NOMO-1 treated with dmso at 0.1 percent for 144 hours (cell line): ENCODE results near the gene BEST1.
A peak's percentile ranks its signal among the peaks of the same experiment; 100 is the strongest.

Experiments
- DNase-seq: peaks from one replicate; lab custom pipeline; 2025; ENCODE audit not compliant: unreplicated experiment; lab: John Stamatoyannopoulos, UW

The BEST1 gene

GRCh38 chr11:61950035-61950547 is at the start of gene BEST1:
Gene BEST1, plus strand, starts transcription at chr11:61950351. Its CDS starts 1,456 bp downstream, at chr11:61951807.
- DNase-seq = no peak

GRCh38 chr11:61901397-61901796 is 48.8 kb upstream of the BEST1 start:
- DNase-seq = no peak

- DNase-seq = no peak
Observed at GRCh38 chr11:61902313-61902712, 47.8 kb upstream of the BEST1 start.

DNA sequence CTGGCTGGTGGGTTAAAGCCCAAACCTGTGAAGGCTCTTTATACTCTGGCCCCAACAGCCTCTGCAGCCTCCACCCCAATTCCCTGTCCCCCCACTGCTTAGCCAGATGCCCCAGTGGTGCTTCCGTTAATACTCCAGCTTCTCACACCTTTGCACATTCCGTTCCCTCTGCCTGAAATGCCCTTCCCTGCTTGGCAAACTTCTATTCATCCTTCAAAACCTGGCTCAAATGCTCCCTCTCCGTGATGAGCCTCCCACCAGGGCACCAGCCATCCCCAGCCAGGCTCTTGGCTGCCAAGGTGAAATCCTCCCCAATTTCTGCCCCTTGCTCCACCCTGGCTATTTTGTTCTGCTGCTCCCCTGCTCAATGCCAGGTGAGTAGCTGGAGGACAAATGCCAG is 46.3 kb upstream of the BEST1 start:
- no peak for DNase-seq

- DNase-seq = no peak
Observed at GRCh38 chr11:61904539-61905048, 45.6 kb upstream of the BEST1 start.

DNA sequence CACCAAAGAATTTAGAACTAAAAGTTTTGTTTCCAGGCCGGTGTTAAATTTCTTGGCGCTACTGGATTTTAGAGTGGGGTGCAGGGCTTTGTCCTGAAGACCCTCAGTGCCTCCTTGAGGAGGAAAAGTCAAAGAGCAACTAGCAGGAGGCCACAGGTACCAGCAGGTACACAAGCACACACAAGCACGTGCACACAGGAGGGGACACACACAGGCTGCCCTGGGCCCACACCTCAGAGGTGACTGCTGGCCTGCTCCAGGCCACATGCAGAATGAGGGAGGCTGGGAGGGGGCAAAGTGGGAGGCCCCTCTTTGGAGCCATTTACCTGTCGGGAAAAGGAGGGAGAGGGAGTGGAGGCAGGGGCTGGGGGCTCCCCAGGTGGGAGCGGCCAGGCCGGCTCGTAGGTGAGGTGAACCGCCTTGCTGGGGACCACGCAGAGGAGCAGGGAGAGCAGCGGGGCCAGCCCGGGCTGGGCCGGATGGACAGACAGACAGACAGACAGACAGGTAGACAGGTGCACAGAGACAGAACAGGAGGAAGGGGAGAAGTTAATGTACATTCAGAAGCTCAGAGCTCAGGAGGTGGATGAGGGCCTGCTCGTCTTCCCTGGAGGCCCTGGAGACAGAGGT is 45.0 kb upstream of the BEST1 start:
- no peak for DNase-seq

- no peak for DNase-seq
Observed at GRCh38 chr11:61905801-61906521, 44.2 kb upstream of the BEST1 start.

DNA sequence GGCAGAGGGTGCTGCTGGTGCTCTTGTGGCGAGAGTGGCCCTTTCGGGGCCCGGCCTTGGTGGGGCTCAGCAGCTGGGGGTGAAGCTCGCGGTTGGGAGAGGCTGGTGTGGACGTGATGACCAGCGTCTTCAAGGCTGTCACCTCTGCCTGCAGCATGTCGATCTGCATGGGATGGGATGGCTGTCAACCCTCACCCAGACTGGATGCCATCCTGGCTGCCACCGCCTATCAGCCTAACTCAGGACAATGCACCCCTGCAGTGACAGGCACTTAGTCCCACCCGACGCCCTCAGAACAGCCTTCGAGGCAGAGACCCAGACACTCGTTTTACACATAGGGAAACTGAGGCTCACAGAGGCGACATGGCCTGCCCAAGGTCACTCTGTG is 43.6 kb upstream of the BEST1 start:
- DNase-seq = no peak

- no peak for DNase-seq
Observed at GRCh38 chr11:61907282-61907681, 42.9 kb upstream of the BEST1 start.

DNA sequence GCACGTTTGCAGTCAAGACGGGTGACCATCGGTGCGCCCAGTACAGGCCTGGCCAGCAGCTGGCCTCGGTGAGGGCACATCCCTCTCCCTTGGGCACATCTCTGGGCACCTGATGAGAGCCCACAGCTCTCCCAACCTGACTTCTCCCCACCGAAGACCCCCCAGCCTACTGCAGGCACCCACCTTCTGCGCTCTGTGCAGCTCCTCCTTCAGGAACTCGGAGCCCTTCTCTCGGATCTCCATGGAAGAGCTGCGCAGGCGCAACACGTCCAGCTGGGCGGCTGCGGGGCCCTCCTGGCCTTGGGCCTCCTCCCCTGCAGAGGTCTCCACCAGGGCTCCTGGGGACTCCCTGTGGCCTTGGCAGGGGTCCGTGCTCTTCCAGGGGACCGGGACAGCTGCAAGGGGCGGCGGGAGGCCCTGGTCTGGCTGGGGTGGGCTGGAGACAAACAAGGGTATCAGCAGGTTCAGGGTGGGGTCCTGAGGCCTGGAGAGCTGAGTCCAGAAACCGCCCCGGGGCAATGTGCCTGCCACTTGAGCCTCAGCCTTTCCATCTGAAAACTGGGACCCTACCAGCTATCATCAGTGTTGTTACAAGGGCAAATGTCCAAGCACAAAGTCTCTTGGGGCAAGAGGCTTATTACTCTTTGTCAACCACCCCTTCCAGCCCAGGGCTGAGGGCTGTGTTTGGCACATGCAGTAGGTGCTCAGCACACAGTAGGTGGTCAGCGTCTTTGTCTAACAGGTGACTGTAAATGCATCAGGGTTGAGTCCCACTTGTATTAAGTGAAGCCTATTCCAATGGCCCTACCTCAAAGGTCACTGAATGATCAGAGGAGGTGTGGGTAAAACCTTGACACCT is 42.1 kb upstream of the BEST1 start:
- DNase-seq = no peak

DNA sequence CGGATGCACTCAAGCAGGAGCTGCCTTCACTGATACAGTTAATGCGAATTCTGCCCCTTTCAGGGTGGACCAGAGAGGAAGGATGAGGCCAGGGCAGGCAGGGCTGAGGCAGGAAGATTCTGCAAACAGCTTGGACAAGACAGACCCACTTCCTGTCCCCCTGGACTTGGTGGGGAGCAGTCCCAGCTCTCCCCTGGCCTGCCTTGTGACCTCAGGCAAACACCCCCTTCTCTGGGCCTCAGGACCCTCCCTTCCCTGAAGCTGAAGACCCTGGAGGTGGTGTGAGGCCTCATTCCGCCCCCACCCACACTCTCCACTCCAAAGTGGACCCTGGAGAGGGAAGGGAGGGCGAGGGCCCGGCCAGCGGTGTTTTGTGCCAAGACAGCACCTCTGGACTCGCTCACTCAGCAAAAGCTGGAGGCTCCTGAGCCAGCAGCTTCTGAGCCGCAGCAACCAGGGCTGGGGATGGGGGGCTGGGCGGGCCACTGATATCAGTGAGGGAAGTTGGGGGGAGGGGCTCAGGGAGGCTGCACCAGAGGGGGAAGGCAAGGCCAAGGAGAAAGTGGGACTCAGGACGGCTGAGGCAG is 41.3 kb upstream of the BEST1 start:
- DNase-seq = no peak

DNA sequence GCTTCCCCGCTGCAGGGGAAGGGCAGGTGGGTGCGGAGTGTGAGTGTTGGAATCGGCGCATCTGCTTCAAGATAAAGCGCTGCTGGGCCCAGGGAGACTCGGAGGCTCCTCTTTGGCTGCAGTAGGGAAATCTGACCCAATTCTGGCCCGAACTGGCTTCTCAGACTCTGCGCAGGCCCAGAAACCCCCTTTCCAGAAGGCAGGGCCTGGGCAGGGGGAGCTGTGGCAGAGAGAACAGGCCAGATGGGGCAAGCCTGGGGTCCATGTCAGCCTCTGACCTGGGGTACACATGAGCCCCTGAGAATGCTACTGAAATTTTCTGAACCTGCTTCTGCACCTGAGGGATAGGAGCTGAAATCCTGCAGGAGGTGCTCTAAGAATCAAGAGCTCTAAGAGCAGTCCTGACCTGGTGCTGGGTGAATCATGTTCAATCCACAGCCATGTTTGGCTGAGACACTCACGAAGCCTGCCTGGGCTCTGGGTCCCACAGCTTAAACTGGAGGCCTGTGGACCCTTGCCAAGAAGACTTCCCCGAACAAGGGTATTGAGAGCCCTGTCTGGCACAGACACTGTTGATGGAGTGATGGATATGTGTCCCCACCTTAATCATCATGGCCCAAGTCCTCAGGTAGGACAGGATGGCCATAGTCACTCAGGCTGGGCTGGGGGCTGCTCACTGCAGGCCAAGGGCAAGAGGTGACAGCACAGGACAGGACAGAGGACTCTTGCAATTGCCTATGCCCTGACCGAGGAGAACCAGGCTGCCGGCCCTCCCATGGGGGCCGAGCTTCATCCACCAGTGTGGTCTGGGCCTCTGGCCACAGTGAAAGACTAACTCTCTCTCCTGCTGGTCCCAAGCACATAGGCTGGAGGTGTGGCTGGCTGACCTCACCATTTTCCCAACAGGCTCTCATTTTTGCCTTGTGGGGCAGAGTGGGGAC is 39.7 kb upstream of the BEST1 start:
- DNase-seq = no peak

DNA sequence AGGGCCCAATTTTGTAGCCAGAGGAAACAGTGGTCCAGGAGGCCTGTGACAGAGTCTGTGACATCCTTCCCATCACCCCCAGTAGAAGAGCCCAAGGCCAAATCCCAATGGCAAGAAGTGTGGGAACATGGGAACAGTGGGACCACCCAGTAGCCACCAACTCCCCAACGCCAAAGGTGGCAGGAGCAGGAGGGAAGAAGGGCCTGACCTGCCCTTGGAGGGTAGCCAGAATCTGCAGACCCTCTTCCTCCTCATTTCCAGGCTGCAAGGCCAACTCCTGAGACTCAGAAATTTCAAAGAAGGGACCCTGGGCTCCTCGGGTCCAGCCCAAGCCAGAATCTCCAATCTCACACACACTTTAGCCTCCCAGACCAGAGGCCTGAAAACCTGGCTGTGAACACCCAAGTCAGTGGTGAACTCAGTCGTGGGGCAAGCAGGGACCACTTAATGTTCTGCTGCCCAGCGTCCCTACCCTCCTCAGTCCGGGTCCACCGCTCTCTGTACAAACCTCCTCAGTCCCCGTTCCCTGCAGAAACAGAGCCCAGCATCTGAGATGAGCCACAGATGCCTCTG is 38.9 kb upstream of the BEST1 start:
- DNase-seq = no peak

- no peak for DNase-seq
Observed at GRCh38 chr11:61911701-61912529, 38.2 kb upstream of the BEST1 start.

DNA sequence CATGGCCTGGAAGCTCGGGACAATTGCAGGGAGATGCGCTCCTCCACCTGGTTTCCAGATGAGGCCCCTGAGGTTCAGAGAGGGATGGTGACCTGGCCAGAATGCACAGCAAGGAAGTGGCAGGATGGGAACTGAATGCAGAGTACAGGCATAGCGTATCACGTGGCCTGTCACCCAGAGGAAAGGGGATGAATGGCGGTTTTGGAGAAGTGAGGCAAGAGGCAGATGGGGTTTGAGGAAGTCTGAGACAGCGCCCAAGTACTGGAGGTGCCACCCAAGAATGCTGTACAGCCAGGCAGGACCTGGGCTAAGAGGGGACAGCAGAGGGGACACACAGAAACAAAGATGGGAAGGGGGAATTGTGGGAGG is 37.6 kb upstream of the BEST1 start:
- DNase-seq = peak; percentile 90

- DNase-seq = no peak
Observed at GRCh38 chr11:61912991-61913698, 37.0 kb upstream of the BEST1 start.

DNA sequence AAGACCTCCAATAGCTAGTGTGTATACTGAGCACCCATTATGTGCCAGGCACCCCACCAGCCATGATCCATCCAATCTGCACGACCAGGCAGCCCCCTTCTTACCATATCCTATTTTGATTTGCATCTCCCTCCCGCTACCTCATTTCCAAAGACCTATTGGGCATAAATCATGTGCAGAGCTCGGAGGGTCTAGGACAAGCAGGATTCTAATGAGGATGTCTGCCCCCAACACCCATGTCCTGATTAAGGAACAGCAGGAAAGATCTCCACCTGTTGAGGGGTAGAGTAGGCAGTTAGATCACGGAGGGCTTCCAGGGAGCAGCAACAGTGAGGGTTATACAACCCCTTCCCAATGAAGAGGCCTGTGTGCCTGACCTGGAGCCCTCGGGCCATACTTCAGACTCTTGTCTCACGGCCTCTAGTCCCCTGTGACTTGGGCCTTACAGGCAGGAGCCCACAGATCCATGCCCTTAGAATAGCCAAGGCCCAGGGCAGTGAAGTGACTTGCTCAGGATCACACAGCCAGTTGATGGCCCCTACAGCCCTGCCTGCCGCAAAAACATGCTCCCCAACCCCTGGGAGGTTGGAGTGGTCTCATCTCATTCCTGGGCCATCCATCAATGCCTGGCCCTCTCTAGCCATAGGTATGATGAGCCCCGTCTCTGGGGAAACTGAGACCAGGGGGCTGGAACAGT is 36.3 kb upstream of the BEST1 start:
- no peak for DNase-seq
